H1 (cell line): ENCODE measurements around the gene GRK5. TPM values are rescaled to one million over a fixed set of nuclear protein-coding genes. Genes with fewer than 3 reads are reported as not detected.

ENCODE experiments used
- ASH2L ChIP-seq: fragments of 200-600, 300-600 bp; sonication (generic); IDR thresholded peaks from one replicate; pipeline ENCODE4 v1.7.1; 2017; ENCODE audit warnings: low read length
- BRCA1 ChIP-seq: IDR thresholded peaks from 2 replicates; pipeline ENCODE4 v1.6.1; 2012; ENCODE audit warnings: low read depth, low read length, improper control_type of control experiment
- CHD2 ChIP-seq: IDR thresholded peaks from 2 replicates; pipeline ENCODE4 v1.6.1; 2012; ENCODE audit warnings: low read length, improper control_type of control experiment
- E2F6 ChIP-seq: IDR thresholded peaks from 2 replicates; pipeline ENCODE4 v1.6.1; 2012; ENCODE audit warnings: inconsistent platforms
- GABPA ChIP-seq: IDR thresholded peaks from 2 replicates; pipeline ENCODE4 v1.6.1; 2011; ENCODE audit warnings: mild to moderate bottlenecking, low read length, moderate library complexity, borderline replicate concordance; ENCODE audit not compliant: insufficient read depth
- GTF2F1 ChIP-seq: IDR thresholded peaks from 2 replicates; pipeline ENCODE4 v1.6.1; 2012; ENCODE audit warnings: low read depth, low read length, improper control_type of control experiment, borderline replicate concordance
- MAX ChIP-seq: IDR thresholded peaks from 2 replicates; pipeline ENCODE4 v1.6.1; 2012; ENCODE audit warnings: inconsistent platforms
- PHF8 ChIP-seq: fragments of 200-600 bp; sonication (generic); conservative IDR thresholded peaks from 2 replicates; pipeline ENCODE4 v1.7.1; 2012; ENCODE audit warnings: low read depth, mild to moderate bottlenecking, inconsistent platforms, low read length, moderate library complexity
- POLR2A ChIP-seq, 2 experiments: IDR thresholded peaks; 1 replicate in 1 of 2; 2 replicates in 1 of 2; pipeline ENCODE4 v1.6.1; 2011; ENCODE audit warnings: low read depth in 2 of 2, low read length in 2 of 2, mild to moderate bottlenecking in 2 of 2; ENCODE audit errors: control extremely low read depth in 1 of 2
- POLR2AphosphoS5 ChIP-seq: IDR thresholded peaks from 2 replicates; pipeline ENCODE4 v1.6.1; 2011; ENCODE audit warnings: low read depth, low read length
- SP1 ChIP-seq: IDR thresholded peaks from 2 replicates; pipeline ENCODE4 v1.6.1; 2011; ENCODE audit warnings: low read depth, low read length
- polyA plus RNA-seq, 7 experiments: library from polyadenylated mRNA; depleted of rRNA in 3 of 7; stranded (reverse) in 5 of 7; unstranded in 2 of 7; fragments of >200 nt in 5 of 7; fragments of 200-250 nt in 2 of 7; gene quantifications; 1 replicate in 5 of 7; 2 replicates in 1 of 7; 4 replicates in 1 of 7; pipeline versions ENCODE4 v1.2.1 to v1.2.3, GENCODE V29; 2011 to 2013; ENCODE audit warnings: missing spikeins in 2 of 7, mixed read lengths in 2 of 7
- total RNA-seq: library from RNA; stranded (reverse); fragmentation: NEBNext Ultra II Directional; extraction: Animal tissue kit (Norgen Biotek cat#: 25700); gene quantifications from 2 replicates; pipeline ENCODE4 v1.2.1, GENCODE V29; 2021

Gene GRK5
- total and polyA plus RNA-seq, 2 of the 8 experiments (the other 6 are each of a cell fraction or from before 2014, with no cell fraction given) = 0.54 to 2.5 TPM

GRCh38 chr10:119165171-119166117 is 41.9 kb upstream of the GRK5 start, which contains the start of gene SFXN4 (continued):
- no peak for TF ChIP-seq GTF2F1
- no peak for TF ChIP-seq SP1
- peak; percentile 37; the same call in 1 of the 2 replicates for TF ChIP-seq E2F6
- TF ChIP-seq POLR2A (IDR thresholded peaks at IDR 0.05; ENCODE audit: control extremely low read depth in 1 of 2, low read depth in 2 of 2, low read length in 2 of 2) = peak in 1 of 2 experiments; percentile 71; a peak in 2 of 3 replicates
- TF ChIP-seq ASH2L = peak; percentile 71
- no peak for TF ChIP-seq GABPA
- no peak for TF ChIP-seq BRCA1
- peak; percentile 92 for TF ChIP-seq MAX
- peak; percentile 62 for TF ChIP-seq POLR2AphosphoS5
- TF ChIP-seq CHD2 = no peak
- peak; percentile 49; the same call in 1 of the 2 replicates for TF ChIP-seq PHF8
